Esophagus muscularis mucosa (tissue), 4 donors: ENCODE results near the gene PAOX. TPM values are rescaled to one million over a fixed set of nuclear protein-coding genes. Genes with fewer than 3 reads are reported as not detected.

Experiments used
- DNase-seq: peaks from one replicate; pipeline ENCODE4 v3.0.0-alpha.2; 2017; ENCODE audit errors: extremely low spot score
- H3K27ac ChIP-seq, 4 donors: fragments of 200-600 bp; sonication (generic); replicated peaks in 1 of 4; 1 replicate in 3 of 4; 2 replicates in 1 of 4; pipeline ENCODE4 v1.5.1; 2016 to 2019; ENCODE audit warnings: mild to moderate bottlenecking in 1 of 4
- H3K27me3 ChIP-seq, 4 donors: fragments of 200-600 bp; sonication (generic); one replicate each; pipeline versions ENCODE4 v1.5.1 to v1.6.0; 2016 to 2019
- H3K36me3 ChIP-seq, 4 donors: fragments of 200-600 bp; sonication (generic); one replicate each; pipeline ENCODE4 v1.5.1; 2016 to 2019
- H3K4me1 ChIP-seq, 4 donors: fragments of 200-600 bp; sonication (generic); one replicate each; pipeline ENCODE4 v1.5.1; 2016 to 2019
- H3K4me3 ChIP-seq, 4 donors: fragments of 200-600 bp; sonication (generic); 1 replicate in 2 of 4; 2 replicates in 2 of 4; pipeline ENCODE4 v1.5.1; 2016 to 2019; ENCODE audit warnings: mild to moderate bottlenecking in 4 of 4, moderate library complexity in 1 of 4
- H3K9me3 ChIP-seq, 4 donors: fragments of 200-600 bp; sonication (generic); 1 replicate in 3 of 4; 2 replicates in 1 of 4; pipeline ENCODE4 v1.5.1; 2016 to 2019
- EP300 ChIP-seq: sonication (generic); formaldehyde crosslinking; IDR thresholded peaks from one replicate; pipeline ENCODE4 v1.6.1; 2017; ENCODE audit warnings: antibody characterized with exemption
- POLR2A ChIP-seq: fragments of 450-650 bp; IDR thresholded peaks from one replicate; pipeline ENCODE4 v1.6.1; 2017; ENCODE audit warnings: antibody characterized with exemption, moderate library complexity, mild to moderate bottlenecking, low read depth
- POLR2AphosphoS5 ChIP-seq, 2 donors: sonication (generic); formaldehyde crosslinking; IDR thresholded peaks; one replicate each; pipeline ENCODE4 v1.6.1; 2017; ENCODE audit warnings: antibody characterized with exemption in 2 of 2
- WGBS: methylation state at CpG from one replicate; pipeline ENCODE4 v1.1.5; 2018; 5-methylcytosine and 5-hydroxymethylcytosine counted together
- intact Hi-C: fragments of 100-400 bp; cut with DNase I; formaldehyde crosslinking; loops from one replicate; pipeline ENCODE4 v1.15.1; 2023
- total RNA-seq, 4 donors: library from RNA; depleted of rRNA; stranded (reverse); fragments of >200 nt; gene quantifications; one replicate each; pipeline versions ENCODE4 v1.1.0 to v1.2.1, GENCODE V29; 2016
- TF ChIP-seq, protein P1 (sequence below), 3 experiments: fragments of 200-600 bp in 2 of 3; fragments of 450-650 bp in 1 of 3; sonication (generic) in 2 of 3; IDR thresholded peaks; one replicate each; pipeline ENCODE4 v1.5.1; 2017 to 2019; ENCODE audit warnings: antibody characterized with exemption in 3 of 3, mild to moderate bottlenecking in 2 of 3, moderate library complexity in 1 of 3

PAOX gene
- total RNA-seq, 4 donors from 2014 or later: 10.1 to 15.0 (median 14.3) TPM

DNA sequence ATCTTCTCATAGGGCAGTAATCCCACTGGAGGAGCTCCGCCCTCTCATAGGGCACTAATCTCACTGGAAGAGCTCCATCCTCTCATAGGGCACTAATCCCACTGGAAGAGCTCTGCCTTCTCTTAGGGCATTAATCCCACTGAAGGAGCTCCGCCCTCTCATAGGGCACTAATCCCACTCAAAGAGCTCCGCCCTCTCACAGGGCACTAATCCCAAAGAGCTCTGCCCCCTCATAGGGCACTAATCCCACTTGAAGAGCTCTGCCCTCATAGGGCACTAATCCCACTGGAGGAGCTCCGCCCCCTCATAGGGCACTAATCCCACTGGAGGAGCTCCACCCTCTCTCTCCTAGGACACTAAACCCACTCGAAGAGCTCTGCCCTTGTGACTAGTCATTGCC lies 17.8 kb upstream of the PAOX start:
- Histone ChIP-seq H3K27ac (no peak overlapping the region), H3K9me3 (no peaks in the 10 kb centered on the region), H3K4me1 (peaks cover 17 to 23% (median 17%) of the 10 kb centered on the region in 4 donors), H3K4me3 (no peak overlapping the region), H3K27me3 (peaks cover 0 to 16% (median 8%) of the 10 kb centered on the region in 4 donors), H3K36me3 (peaks cover 19 to 49% (median 45%) of the 10 kb centered on the region in 4 donors)
- WGBS: 88% methylated on average over 5 of the region's 5 CpGs
- no peak for DNase-seq
- TF ChIP-seq POLR2AphosphoS5 (IDR thresholded peaks at IDR 0.05) (no peak), POLR2A (no peak), EP300 (no peak)
- TF ChIP-seq, protein P1, sequence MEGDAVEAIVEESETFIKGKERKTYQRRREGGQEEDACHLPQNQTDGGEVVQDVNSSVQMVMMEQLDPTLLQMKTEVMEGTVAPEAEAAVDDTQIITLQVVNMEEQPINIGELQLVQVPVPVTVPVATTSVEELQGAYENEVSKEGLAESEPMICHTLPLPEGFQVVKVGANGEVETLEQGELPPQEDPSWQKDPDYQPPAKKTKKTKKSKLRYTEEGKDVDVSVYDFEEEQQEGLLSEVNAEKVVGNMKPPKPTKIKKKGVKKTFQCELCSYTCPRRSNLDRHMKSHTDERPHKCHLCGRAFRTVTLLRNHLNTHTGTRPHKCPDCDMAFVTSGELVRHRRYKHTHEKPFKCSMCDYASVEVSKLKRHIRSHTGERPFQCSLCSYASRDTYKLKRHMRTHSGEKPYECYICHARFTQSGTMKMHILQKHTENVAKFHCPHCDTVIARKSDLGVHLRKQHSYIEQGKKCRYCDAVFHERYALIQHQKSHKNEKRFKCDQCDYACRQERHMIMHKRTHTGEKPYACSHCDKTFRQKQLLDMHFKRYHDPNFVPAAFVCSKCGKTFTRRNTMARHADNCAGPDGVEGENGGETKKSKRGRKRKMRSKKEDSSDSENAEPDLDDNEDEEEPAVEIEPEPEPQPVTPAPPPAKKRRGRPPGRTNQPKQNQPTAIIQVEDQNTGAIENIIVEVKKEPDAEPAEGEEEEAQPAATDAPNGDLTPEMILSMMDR (IDR thresholded peaks at IDR 0.05): no peak
- intact Hi-C loops: no loop called here

DNA sequence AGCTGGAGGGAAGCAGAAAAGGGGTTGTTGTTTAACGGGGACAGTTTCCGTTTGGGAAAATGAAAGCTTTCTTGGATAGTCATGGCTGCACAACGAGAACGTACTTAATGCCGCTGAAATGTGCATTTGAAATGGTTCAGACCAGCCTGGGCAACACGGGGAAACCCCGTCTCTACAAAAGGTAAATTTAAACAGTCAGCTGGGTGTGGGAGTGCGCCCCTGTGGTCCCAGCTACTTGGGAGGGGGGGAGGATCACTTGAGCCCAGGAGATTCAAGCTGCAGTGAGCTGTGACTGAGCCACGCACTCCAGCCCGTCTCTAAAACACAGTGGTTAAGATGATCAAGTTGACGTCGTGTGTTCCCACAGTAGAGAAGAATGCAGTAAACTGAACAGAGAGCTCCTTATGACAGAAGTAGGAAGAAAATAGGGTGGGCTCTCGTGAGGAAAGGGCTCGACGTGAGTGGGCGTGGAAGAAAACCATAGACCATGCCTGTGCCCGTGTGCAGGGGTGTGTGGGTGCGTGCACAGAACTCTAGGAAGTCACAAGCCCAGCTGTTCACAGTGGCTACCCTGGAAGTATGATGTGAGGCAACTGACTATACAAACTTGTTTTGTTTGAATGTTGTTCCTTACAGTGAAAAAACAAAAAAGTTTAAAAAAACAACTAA lies 17.2 kb upstream of the PAOX start:
- no peak overlapping the region for H3K4me3 ChIP-seq
- no peaks in the 10 kb centered on the region for H3K9me3 ChIP-seq
- H3K4me1 ChIP-seq: peaks cover 10 to 16% (median 10%) of the 10 kb centered on the region in 4 donors
- intact Hi-C loops: no loop called here
- peaks cover 0 to 10% (median 4%) of the 10 kb centered on the region in 4 donors for H3K27me3 ChIP-seq
- no peak for DNase-seq
- H3K36me3 ChIP-seq: peaks cover 26 to 56% (median 52%) of the 10 kb centered on the region in 4 donors
- 80% methylated on average over 18 of the region's 18 CpGs for WGBS
- TF ChIP-seq, protein P1 (IDR thresholded peaks at IDR 0.05): no peak
- TF ChIP-seq POLR2A (no peak), EP300 (no peak), POLR2AphosphoS5 (IDR thresholded peaks at IDR 0.05) (no peak)
- H3K27ac ChIP-seq: no peak overlapping the region

DNA sequence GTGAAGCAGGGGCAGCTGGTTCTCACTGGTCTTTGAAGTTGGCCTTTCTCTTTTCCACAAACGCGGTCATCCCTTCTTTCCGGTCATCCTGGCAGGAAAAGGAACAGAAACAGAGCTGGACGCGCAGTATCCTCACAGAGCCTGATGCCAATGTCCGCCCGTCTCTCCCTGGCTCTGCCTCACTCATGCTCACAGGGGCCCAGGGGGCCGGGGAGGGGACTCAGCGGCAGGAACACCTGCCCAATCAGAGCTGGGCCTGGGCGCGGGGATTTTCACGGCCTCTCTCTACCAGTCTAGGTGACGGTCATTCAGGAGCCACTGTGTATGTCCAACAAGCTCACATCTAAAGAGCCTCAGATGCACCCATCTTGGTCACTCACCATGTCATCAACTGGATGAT lies 16.2 kb upstream of the PAOX start:
- H3K9me3 ChIP-seq: no peaks in the 10 kb centered on the region
- H3K27ac ChIP-seq: no peak overlapping the region
- WGBS: 88% methylated on average over 10 of the region's 13 CpGs
- no peak for DNase-seq
- TF ChIP-seq, protein P1 (IDR thresholded peaks at IDR 0.05): no peak
- TF ChIP-seq POLR2A (no peak), EP300 (no peak), POLR2AphosphoS5 (IDR thresholded peaks at IDR 0.05) (no peak)
- H3K4me3 ChIP-seq: no peak overlapping the region
- peaks cover 0 to under 1% (median under 1%) of the 10 kb centered on the region in 4 donors for H3K27me3 ChIP-seq
- intact Hi-C loops: no loop called here
- H3K4me1 ChIP-seq: peaks cover under 1 to 7% (median 2%) of the 10 kb centered on the region in 4 donors
- H3K36me3 ChIP-seq: peaks cover 28 to 64% (median 56%) of the 10 kb centered on the region in 4 donors

DNA sequence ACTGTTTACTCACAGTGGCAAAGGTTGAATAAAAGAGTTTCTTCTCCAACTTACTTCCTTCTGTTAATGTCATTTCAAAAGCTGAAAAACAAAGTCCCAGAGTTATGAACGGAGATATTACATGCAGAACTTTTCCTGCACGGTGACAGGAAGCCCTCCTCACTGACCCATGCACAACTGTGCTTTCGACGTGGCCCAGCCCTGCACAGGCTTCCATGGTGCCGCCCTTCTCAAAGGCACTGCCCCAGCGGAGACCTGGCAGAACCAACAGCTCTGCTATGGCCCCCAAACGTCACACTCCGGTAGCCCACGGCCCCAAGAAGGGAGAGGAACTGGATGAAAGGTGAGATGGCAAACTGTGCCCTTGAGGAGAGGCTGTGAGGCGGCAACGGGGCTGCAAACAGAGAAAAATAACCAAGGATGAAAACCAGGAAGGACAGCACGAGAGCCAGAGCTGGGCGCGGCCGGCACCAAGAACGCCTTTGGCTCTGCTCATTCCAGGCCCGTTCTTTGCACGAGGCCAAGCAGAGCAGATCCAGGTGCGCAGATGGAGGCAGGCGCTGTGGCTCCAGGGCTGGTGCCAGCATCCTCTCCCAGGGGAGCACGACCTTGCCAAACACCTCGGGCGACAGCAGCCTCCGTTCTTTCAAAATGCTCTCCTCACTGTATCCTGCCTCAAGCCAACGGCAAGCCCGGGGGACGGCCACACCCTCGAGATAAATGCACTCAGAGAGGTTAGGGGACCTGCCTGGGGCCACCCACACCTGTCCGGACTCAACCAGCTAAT lies 14.2 kb upstream of the PAOX start:
- Histone ChIP-seq H3K4me3 (no peak overlapping the region), H3K4me1 (peaks cover 0 to 3% (median 0%) of the 10 kb centered on the region in 4 donors), H3K36me3 (peaks cover 40 to 84% (median 75%) of the 10 kb centered on the region in 4 donors), H3K27ac (no peak overlapping the region), H3K9me3 (no peaks in the 10 kb centered on the region), H3K27me3 (no peaks in the 10 kb centered on the region)
- DNase-seq: no peak
- WGBS: 85% methylated on average over 29 of the region's 29 CpGs
- intact Hi-C loops: no loop called here
- TF ChIP-seq, protein P1 (IDR thresholded peaks at IDR 0.05): no peak
- TF ChIP-seq EP300: no peak
- TF ChIP-seq POLR2A: no peak
- TF ChIP-seq POLR2AphosphoS5 (IDR thresholded peaks at IDR 0.05): no peak
